ENCODE measurements around the gene LTBP2.
A peak's percentile ranks its signal among the peaks of the same experiment; 100 is the strongest.

The LTBP2 gene

GRCh38 chr14:74586681-74587362 lies 25.2 kb downstream of the LTBP2 start:
- no peak for DNase-seq

- no peak for DNase-seq
Observed at GRCh38 chr14:74585406-74586335, 26.4 kb downstream of the LTBP2 start.

GRCh38 chr14:74584951-74585350 lies 27.1 kb downstream of the LTBP2 start:
- no peak for DNase-seq

GRCh38 chr14:74583689-74584434 lies 28.2 kb downstream of the LTBP2 start:
- DNase-seq = peak; percentile 15 to 35

GRCh38 chr14:74582910-74583581 lies 29.0 kb downstream of the LTBP2 start:
- DNase-seq = no peak

GRCh38 chr14:74580275-74580672 lies 31.8 kb downstream of the LTBP2 start:
- no peak for DNase-seq

GRCh38 chr14:74579447-74580274 lies 32.4 kb downstream of the LTBP2 start:
- DNase-seq = peak; percentile 33 to 45

- DNase-seq = no peak
Observed at GRCh38 chr14:74578479-74578878, 33.6 kb downstream of the LTBP2 start.

GRCh38 chr14:74577948-74578275 lies 34.1 kb downstream of the LTBP2 start:
- no peak for DNase-seq

- no peak for DNase-seq
Observed at GRCh38 chr14:74577247-74577947, 34.6 kb downstream of the LTBP2 start.

- no peak for DNase-seq
Observed at GRCh38 chr14:74575936-74576335, 36.1 kb downstream of the LTBP2 start.

- DNase-seq = no peak
Observed at GRCh38 chr14:74575507-74575906, 36.5 kb downstream of the LTBP2 start.

- no peak for DNase-seq
Observed at GRCh38 chr14:74574706-74575105, 37.3 kb downstream of the LTBP2 start.

GRCh38 chr14:74574090-74574433 lies 38.0 kb downstream of the LTBP2 start:
- DNase-seq = no peak

- DNase-seq = no peak
Observed at GRCh38 chr14:74573421-74574089, 38.5 kb downstream of the LTBP2 start.

GRCh38 chr14:74572726-74573301 lies 39.2 kb downstream of the LTBP2 start:
- DNase-seq = no peak

- DNase-seq = peak in 1 of 2 donors; percentile 30
Observed at GRCh38 chr14:74571901-74572725, 39.9 kb downstream of the LTBP2 start.

- DNase-seq = no peak
Observed at GRCh38 chr14:74571441-74571841, 40.6 kb downstream of the LTBP2 start.

- DNase-seq = no peak
Observed at GRCh38 chr14:74570696-74571095, 41.3 kb downstream of the LTBP2 start.
